Myocyte (in vitro differentiated cells): ENCODE data around the gene FBXO4. TPM values are rescaled to one million over a fixed set of nuclear protein-coding genes. Genes with fewer than 3 reads are reported as not detected.
"Not testable (repeated sequence)": the region's sequence is repeated elsewhere in the genome, so short reads cannot be mapped to it uniquely, and the experiment has no call there.

Source experiments
- DNase-seq: peaks from one replicate; pipeline ENCODE4 v3.0.0-alpha.2; 2012; ENCODE audit warnings: low read depth
- total RNA-seq: library from RNA; depleted of rRNA; stranded (reverse); fragments of >200 nt; gene quantifications from 2 replicates; pipeline ENCODE4 v1.2.3, GENCODE V29; 2014

The FBXO4 gene
- total RNA-seq, 1 donor from 2014 or later, result 15.9 TPM

DNA sequence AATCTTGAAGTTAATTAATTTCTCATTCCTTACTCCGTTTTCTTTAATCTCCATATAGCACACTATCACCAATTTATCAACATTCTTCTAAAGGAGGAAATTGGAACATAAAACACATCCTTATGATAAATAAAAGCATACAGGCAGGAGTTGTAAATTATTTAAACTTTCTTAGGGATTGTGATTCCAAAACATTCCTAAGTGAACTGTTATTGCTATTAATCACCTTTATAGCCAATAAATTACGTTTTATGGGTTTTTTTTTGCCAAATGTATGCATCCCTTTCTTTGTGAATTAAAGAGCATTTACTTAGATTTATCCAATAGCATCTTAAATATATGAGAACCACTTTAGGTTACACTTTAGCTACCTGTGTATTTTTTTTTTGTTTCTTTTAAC lies 55.3 kb downstream of the FBXO4 start:
- no peak for DNase-seq

DNA sequence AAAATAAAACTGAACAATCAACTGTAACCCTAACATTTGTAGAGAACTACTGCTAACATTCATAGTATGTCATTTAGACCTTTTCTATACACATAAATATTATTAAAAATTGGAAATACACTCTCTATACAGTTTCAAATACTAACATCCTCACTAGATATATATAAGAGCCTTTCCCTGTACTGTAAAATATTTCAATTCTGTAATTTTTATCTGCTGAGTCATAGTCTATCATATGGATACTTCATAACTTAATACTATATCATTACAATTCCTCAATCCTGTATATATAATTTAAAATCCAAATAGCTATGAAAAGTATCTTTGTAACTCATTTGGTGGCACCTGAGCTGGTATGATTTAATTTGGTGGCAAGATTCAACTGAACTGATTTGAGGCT lies 55.8 kb downstream of the FBXO4 start:
- DNase-seq, result no peak

DNA sequence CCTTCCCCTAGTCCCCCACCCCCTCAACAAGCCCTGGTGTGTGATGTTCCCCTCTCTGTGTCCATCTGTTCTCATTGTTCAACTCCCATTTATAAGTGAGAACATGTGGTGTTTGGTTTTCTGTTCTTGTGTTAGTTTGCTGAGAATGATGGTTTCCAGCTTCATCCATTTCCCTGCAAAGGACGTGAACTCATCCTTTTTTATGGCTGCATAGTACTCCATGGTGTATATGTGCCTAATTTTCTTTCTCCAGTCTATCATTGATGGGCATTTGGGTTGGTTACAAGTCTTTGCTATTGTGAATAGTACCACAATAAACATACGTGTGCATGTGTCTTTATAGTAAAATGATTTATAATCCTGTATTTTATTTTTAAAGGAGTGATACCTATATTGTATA lies 57.8 kb downstream of the FBXO4 start:
- DNase-seq, result not testable (repeated sequence)

DNA sequence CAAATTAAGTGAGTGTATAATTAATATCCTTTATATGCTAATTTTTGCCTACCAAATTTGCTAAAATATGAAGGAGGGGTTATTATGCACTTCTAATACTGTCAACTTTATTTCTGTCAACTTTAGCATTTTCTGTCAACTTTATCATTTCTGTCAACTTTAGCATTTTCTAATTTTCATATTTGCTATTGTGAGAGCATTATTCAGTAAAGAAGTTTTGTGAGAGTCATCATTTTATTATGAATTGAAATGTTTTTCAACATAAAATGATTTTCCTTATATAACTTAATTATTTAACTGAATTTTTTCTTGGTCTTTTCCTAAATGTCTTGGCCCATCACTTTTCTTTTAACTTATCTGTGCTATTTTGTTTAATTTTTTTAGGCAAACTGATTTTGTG lies 58.2 kb downstream of the FBXO4 start:
- DNase-seq, result no peak

DNA sequence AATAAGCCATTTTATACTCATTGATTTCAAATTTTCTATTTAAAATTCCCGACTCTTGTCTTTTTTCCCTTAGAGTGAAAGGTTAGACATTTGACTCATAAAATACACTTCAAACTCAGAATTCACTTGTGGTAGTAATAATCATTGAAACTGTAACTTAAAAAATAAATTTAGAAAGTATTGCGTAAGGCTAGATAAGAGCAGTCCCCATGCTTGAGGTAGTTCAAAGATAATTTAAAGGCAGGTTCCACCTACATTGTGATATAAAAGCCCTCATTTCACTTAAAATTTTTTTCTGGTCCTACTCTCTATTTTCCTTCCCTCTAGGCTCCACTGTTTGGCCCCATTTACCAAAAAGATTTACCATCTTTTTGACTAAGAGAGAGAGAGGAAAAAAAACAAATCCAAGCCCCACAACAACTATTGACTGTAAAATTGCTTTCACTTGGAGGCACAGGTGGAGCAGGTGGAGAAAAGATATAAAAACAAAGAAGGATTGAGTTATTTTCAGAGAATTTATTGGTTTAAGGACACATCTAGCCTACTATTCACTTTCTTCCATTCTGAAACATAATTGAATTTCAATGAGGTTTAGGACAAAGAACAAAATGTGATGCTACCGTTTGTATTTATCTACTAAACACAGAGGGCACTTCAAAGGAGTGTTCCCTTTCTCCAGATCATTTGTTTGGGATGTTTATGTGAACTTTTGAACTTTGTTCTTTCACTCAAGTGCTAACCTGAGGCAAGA lies 61.0 kb downstream of the FBXO4 start:
- DNase-seq, result no peak

Other genes with a start within 250 kb of the FBXO4 start
- gene OXCT1, start 54.9 kb upstream of the FBXO4 start, total RNA-seq, result 27.9 and 29.0 TPM in 2 replicates
- gene RIMOC1, start 20.9 kb upstream of the FBXO4 start, total RNA-seq, result 17.1 and 23.4 TPM in 2 replicates